ENCODE measurements around the gene MIF4GD.
A peak's percentile ranks its signal among the peaks of the same experiment; 100 is the strongest.

The MIF4GD gene, protein sequence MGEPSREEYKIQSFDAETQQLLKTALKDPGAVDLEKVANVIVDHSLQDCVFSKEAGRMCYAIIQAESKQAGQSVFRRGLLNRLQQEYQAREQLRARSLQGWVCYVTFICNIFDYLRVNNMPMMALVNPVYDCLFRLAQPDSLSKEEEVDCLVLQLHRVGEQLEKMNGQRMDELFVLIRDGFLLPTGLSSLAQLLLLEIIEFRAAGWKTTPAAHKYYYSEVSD
- total RNA-seq = 16.7 to 22.5 (median 22.1) reads per million in 3 donors

DNA sequence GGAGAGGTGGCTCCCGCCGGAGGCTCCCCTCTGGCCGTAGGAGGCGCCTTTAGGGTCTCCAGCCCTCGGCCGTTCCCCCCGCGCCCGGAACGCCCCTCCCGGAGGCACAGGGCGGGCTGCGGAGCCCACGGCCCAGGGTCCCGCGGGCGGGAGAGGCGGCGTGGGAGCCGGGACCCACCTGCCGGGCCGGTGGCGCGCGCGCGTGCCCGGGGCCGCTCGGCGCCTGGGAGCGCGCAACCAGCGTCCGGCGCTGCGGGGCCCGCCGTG is at the start of gene MIF4GD:
Gene MIF4GD (minus strand): TSS at position 266 of the 267 bp plus-strand sequence. CDS start 1,036 bp downstream, outside the sequence.
- Histone ChIP-seq H3K36me3 (ENCODE audit: control insufficient read depth, insufficient read depth, low read length) (peaks cover 12% of the 10 kb centered on the region), H3K27ac (ENCODE audit: insufficient read depth, low read length, poor library complexity, severe bottlenecking) (peak within 1 kb of the TSS; percentile 86), H3K4me1 (ENCODE audit: control insufficient read depth, insufficient read depth, low read length, poor library complexity, severe bottlenecking) (peaks cover 20% of the 10 kb centered on the region), H3K4me3 (ENCODE audit: insufficient read depth, low read depth, low read length, poor library complexity, severe bottlenecking) (peak within 1 kb of the TSS; percentile 84), H3K27me3 (replicated peaks; ENCODE audit: control insufficient read depth, insufficient read depth, low read length, poor library complexity, severe bottlenecking) (no peaks in the 10 kb centered on the region), H3K9me3 (ENCODE audit: control insufficient read depth, low read length) (no peaks in the 10 kb centered on the region)
- DNase-seq = no peak

- Histone ChIP-seq H3K27me3 (replicated peaks; ENCODE audit: control insufficient read depth, insufficient read depth, low read length, poor library complexity, severe bottlenecking) (no peaks in the 10 kb centered on the region), H3K27ac (ENCODE audit: insufficient read depth, low read length, poor library complexity, severe bottlenecking) (no peak overlapping the region), H3K4me3 (ENCODE audit: insufficient read depth, low read depth, low read length, poor library complexity, severe bottlenecking) (no peak overlapping the region), H3K36me3 (ENCODE audit: control insufficient read depth, insufficient read depth, low read length) (peaks cover 51% of the 10 kb centered on the region), H3K9me3 (ENCODE audit: control insufficient read depth, low read length) (no peaks in the 10 kb centered on the region), H3K4me1 (ENCODE audit: control insufficient read depth, insufficient read depth, low read length, poor library complexity, severe bottlenecking) (peaks cover 3% of the 10 kb centered on the region)
- DNase-seq = no peak
Observed at GRCh38 chr17:75319904-75320691, 49.1 kb upstream of the MIF4GD start.

- peaks cover 3% of the 10 kb centered on the region for H3K4me1 ChIP-seq (ENCODE audit: control insufficient read depth, insufficient read depth, low read length, poor library complexity, severe bottlenecking)
- no peaks in the 10 kb centered on the region for H3K27me3 ChIP-seq (replicated peaks; ENCODE audit: control insufficient read depth, insufficient read depth, low read length, poor library complexity, severe bottlenecking)
- no peak overlapping the region for H3K27ac ChIP-seq (ENCODE audit: insufficient read depth, low read length, poor library complexity, severe bottlenecking)
- no peaks in the 10 kb centered on the region for H3K9me3 ChIP-seq (ENCODE audit: control insufficient read depth, low read length)
- DNase-seq = no peak
- no peak overlapping the region for H3K4me3 ChIP-seq (ENCODE audit: insufficient read depth, low read depth, low read length, poor library complexity, severe bottlenecking)
- peaks cover 47% of the 10 kb centered on the region for H3K36me3 ChIP-seq (ENCODE audit: control insufficient read depth, insufficient read depth, low read length)
Observed at GRCh38 chr17:75318615-75319222, 47.7 kb upstream of the MIF4GD start.

DNA sequence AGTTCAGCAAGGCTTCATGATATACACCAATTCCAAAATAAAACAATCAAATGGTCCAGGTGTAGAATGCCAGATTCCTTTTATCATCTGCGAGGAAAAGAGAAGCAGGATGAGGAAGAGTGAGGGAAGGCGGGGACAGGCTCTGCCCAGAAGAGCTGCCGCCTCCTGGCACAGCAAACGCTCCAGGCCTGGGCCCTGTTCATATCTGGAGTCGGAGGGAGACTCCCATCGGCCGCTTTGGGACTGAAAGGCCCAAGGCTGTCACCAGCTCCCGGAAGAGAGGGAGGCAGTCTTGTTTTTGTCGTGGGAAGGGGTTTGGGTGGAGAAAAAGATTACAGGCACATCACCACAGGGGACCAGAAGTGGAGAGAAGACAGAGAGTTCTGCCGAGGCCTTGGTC is 47.2 kb upstream of the MIF4GD start:
- DNase-seq = no peak
- Histone ChIP-seq H3K27me3 (replicated peaks; ENCODE audit: control insufficient read depth, insufficient read depth, low read length, poor library complexity, severe bottlenecking) (no peaks in the 10 kb centered on the region), H3K4me3 (ENCODE audit: insufficient read depth, low read depth, low read length, poor library complexity, severe bottlenecking) (no peak overlapping the region), H3K36me3 (ENCODE audit: control insufficient read depth, insufficient read depth, low read length) (peaks cover 42% of the 10 kb centered on the region), H3K4me1 (ENCODE audit: control insufficient read depth, insufficient read depth, low read length, poor library complexity, severe bottlenecking) (peaks cover 1% of the 10 kb centered on the region), H3K9me3 (ENCODE audit: control insufficient read depth, low read length) (no peaks in the 10 kb centered on the region), H3K27ac (ENCODE audit: insufficient read depth, low read length, poor library complexity, severe bottlenecking) (no peak overlapping the region)

DNA sequence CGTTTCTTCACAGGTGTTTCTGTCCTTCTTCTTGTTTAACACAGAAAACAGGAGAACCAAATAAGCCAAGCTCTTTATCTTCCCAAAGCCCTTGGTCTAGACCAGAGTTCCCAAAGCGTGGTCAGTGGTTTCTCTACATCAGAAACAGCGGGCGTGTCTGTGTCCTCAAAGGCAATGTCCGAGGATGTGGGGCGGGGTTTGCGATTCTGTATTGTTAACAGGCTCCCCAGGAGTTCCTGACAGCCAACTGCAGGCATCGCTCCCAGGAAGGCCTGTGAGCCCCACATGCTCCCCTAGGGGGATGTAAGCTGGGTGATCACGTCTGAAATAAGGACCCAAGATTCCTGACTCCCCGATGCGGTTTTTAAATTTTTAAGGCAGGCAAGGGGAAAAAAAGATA is 46.6 kb upstream of the MIF4GD start:
- no peaks in the 10 kb centered on the region for H3K9me3 ChIP-seq (ENCODE audit: control insufficient read depth, low read length)
- H3K36me3 ChIP-seq (ENCODE audit: control insufficient read depth, insufficient read depth, low read length) = peaks cover 41% of the 10 kb centered on the region
- no peaks in the 10 kb centered on the region for H3K4me1 ChIP-seq (ENCODE audit: control insufficient read depth, insufficient read depth, low read length, poor library complexity, severe bottlenecking)
- H3K4me3 ChIP-seq (ENCODE audit: insufficient read depth, low read depth, low read length, poor library complexity, severe bottlenecking) = no peak overlapping the region
- H3K27ac ChIP-seq (ENCODE audit: insufficient read depth, low read length, poor library complexity, severe bottlenecking) = no peak overlapping the region
- no peaks in the 10 kb centered on the region for H3K27me3 ChIP-seq (replicated peaks; ENCODE audit: control insufficient read depth, insufficient read depth, low read length, poor library complexity, severe bottlenecking)
- DNase-seq = no peak

DNA sequence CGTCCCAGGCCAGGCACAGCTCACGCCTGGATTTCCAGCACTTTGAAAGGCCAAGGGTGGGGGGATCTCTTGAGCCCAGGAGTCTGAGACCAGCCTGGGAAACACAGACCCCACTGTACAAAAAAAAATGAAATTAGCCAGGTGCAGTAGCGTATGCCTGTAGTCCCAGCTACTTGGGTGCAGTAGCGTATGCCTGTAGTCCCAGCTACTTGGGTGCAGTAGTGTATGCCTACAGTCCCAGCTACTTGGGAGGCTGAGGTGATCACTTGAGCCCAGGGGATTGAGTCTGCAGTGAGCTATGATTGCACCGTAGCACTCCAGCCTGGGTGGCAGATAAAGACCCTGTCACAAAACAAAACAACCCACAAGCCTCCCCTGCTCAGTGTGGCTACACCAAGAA is 45.2 kb upstream of the MIF4GD start:
- Histone ChIP-seq H3K9me3 (ENCODE audit: control insufficient read depth, low read length) (no peaks in the 10 kb centered on the region), H3K4me1 (ENCODE audit: control insufficient read depth, insufficient read depth, low read length, poor library complexity, severe bottlenecking) (no peaks in the 10 kb centered on the region), H3K36me3 (ENCODE audit: control insufficient read depth, insufficient read depth, low read length) (peaks cover 35% of the 10 kb centered on the region), H3K4me3 (ENCODE audit: insufficient read depth, low read depth, low read length, poor library complexity, severe bottlenecking) (no peak overlapping the region), H3K27ac (ENCODE audit: insufficient read depth, low read length, poor library complexity, severe bottlenecking) (no peak overlapping the region), H3K27me3 (replicated peaks; ENCODE audit: control insufficient read depth, insufficient read depth, low read length, poor library complexity, severe bottlenecking) (no peaks in the 10 kb centered on the region)
- DNase-seq = no peak

DNA sequence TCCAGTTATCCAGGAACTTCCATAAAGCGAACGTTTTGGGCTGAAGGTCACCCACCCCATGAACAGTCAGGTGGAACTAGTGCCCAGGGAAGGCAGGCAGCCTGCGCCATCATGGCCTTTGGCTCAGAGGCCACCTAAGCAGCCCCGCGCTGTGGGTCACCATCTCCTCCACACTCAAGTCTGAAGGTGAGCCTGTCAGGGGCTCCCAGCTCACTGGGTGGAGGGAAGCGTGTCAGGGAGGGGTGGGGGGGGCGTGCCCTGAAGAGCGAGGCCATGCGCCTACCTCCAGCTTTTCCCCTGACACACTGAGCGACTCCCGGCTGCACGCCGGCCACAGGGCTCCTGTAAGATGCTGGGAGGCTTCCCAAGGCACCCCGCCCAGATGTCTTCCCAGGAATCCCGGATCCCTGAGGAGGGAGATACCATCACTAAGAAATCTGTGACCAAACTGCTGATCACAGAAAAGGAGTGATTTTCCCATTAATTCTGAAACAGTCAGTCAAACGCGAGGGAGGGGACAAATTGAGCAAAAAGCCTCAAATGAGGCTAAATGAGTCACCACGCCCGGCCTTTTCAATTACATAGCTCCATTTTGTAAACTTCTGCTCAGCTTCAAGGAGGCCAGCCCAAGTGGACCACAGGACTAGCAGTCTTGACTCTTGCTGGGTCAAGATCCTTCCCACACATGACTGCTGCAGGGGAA is 44.7 kb upstream of the MIF4GD start:
- no peak overlapping the region for H3K27ac ChIP-seq (ENCODE audit: insufficient read depth, low read length, poor library complexity, severe bottlenecking)
- no peak for DNase-seq

DNA sequence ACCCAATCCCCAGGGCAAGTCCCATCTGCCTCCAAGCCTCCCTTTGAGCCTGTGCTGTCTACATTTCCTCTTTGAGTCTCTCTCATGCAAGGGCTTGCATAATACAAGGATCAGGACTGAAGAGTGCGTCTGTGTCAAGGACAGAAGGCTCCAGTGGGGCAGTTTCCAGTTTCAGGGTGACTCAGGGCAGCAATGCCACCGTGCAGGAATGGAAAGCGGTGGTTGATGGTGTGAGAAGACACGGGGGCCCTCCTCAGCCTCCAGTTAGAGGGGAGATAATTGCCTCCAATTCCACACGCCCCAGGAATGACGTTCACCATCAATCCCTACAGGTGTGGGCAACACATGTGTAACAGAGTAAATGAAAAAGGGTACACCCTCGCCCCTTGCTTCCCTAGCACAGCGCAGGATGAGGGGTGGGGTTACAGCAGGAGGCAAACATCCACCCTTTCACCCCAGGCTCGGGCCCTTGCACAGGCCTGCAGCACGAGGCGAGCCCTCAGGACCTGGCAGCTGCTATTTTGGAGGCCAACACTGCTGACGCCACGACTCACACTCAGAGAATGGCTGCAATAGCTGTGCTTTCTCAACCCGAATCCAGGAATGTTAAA is 43.0 kb upstream of the MIF4GD start:
- Histone ChIP-seq H3K27me3 (replicated peaks; ENCODE audit: control insufficient read depth, insufficient read depth, low read length, poor library complexity, severe bottlenecking) (no peaks in the 10 kb centered on the region), H3K4me3 (ENCODE audit: insufficient read depth, low read depth, low read length, poor library complexity, severe bottlenecking) (no peak overlapping the region), H3K36me3 (ENCODE audit: control insufficient read depth, insufficient read depth, low read length) (peaks cover 15% of the 10 kb centered on the region), H3K4me1 (ENCODE audit: control insufficient read depth, insufficient read depth, low read length, poor library complexity, severe bottlenecking) (no peaks in the 10 kb centered on the region), H3K27ac (ENCODE audit: insufficient read depth, low read length, poor library complexity, severe bottlenecking) (no peak overlapping the region), H3K9me3 (ENCODE audit: control insufficient read depth, low read length) (no peaks in the 10 kb centered on the region)
- DNase-seq = no peak

More for the DNA sequence above, 44.7 kb upstream of the MIF4GD start:
- Histone ChIP-seq H3K36me3 (ENCODE audit: control insufficient read depth, insufficient read depth, low read length) (peaks cover 29% of the 10 kb centered on the region), H3K27me3 (replicated peaks; ENCODE audit: control insufficient read depth, insufficient read depth, low read length, poor library complexity, severe bottlenecking) (no peaks in the 10 kb centered on the region), H3K4me3 (ENCODE audit: insufficient read depth, low read depth, low read length, poor library complexity, severe bottlenecking) (no peak overlapping the region), H3K9me3 (ENCODE audit: control insufficient read depth, low read length) (no peaks in the 10 kb centered on the region), H3K4me1 (ENCODE audit: control insufficient read depth, insufficient read depth, low read length, poor library complexity, severe bottlenecking) (no peaks in the 10 kb centered on the region)

GRCh38 chr17:75308732-75309629 is 38.0 kb upstream of the MIF4GD start:
- no peaks in the 10 kb centered on the region for H3K9me3 ChIP-seq (ENCODE audit: control insufficient read depth, low read length)
- no peaks in the 10 kb centered on the region for H3K36me3 ChIP-seq (ENCODE audit: control insufficient read depth, insufficient read depth, low read length)
- H3K27ac ChIP-seq (ENCODE audit: insufficient read depth, low read length, poor library complexity, severe bottlenecking) = no peak overlapping the region
- no peaks in the 10 kb centered on the region for H3K27me3 ChIP-seq (replicated peaks; ENCODE audit: control insufficient read depth, insufficient read depth, low read length, poor library complexity, severe bottlenecking)
- DNase-seq = no peak
- H3K4me1 ChIP-seq (ENCODE audit: control insufficient read depth, insufficient read depth, low read length, poor library complexity, severe bottlenecking) = no peaks in the 10 kb centered on the region
- no peak overlapping the region for H3K4me3 ChIP-seq (ENCODE audit: insufficient read depth, low read depth, low read length, poor library complexity, severe bottlenecking)

All from effector memory CD4-positive, alpha-beta T cell (primary cell).